WI38 (cell line): Measurements from ENCODE around the gene ABCG5.

Experiments used
- H3K4me3 ChIP-seq: 2 replicates; pipeline ENCODE4 v1.5.1; 2011; ENCODE audit warnings: low read depth, mild to moderate bottlenecking, control low read depth, low read length
- CTCF ChIP-seq: IDR thresholded peaks from 2 replicates; pipeline ENCODE4 v1.5.1; 2012; ENCODE audit warnings: low read depth, mild to moderate bottlenecking, control low read depth, low read length

The ABCG5 gene

GRCh38 chr2:43841949-43842865, 3.6 kb upstream of the ABCG5 start:
- no peak overlapping the region for H3K4me3 ChIP-seq
- TF ChIP-seq CTCF = no peak

DNA sequence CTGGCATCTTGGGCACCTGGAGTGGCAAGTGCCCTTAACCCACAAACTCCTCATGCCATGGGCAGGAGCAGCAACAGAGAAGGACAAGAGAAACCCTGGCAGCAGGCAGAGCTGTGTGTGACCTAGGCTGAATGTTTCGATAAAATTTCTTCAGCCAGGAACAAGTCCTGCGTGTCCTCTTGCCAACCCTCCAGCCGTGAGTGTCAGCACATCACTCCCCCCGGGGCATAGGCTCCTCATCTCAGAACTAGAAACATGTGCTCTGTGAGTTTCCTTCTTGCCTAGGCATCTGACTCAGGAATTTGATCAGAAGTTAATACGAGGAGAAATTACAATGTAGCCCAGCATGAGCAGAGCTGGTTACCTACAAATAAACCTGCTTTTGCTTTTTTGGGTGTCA, 2.3 kb upstream of the ABCG5 start:
- no peak for TF ChIP-seq CTCF
- H3K4me3 ChIP-seq = no peak overlapping the region

DNA sequence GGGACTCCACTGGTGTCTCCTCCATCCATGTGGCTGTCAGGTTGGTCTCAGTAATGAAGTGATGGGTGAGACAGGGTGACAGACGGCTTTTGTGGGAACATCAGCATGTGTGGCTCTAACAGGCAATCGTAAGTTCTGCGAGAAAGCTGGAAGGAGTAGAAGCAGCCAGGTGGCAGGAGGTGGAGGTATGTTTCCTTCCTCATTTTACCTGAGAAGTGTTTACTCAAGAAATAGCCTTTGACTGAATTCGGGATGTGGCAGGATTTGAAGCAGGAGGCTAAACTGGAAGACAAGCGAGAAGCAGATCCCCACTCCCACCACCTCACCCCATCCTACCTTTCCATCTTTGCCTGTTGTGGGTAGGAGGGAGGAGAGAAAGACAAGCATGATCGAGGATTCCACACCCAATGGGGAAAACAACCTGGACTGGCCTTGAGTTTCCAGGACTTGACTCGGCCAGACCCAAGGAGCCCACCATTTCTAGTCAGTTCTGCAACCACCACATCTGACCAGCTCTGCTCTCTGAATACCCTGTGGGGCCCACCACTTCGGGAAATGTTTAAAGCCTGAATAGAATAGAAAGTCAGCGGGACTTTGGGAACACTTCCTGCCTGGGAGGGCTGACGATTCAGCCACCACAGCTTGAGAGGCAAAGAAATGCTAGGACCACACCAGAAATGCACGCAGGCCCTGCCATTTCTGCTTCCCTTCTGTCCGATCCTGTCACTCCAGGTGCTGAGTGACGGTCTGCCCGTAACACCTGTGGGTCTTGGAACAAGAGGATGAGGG, 1.3 kb upstream of the ABCG5 start:
- no peak for TF ChIP-seq CTCF
- no peak overlapping the region for H3K4me3 ChIP-seq

GRCh38 chr2:43837831-43838559, 644 bp downstream of the ABCG5 start:
- no peak for TF ChIP-seq CTCF
- no peak overlapping the region for H3K4me3 ChIP-seq

- no peak overlapping the region for H3K4me3 ChIP-seq
- no peak for TF ChIP-seq CTCF
These were observed 1.6 kb downstream of the ABCG5 start for GRCh38 chr2:43837033-43837432.

- H3K4me3 ChIP-seq = no peak overlapping the region
These were observed 6.2 kb downstream of the ABCG5 start for GRCh38 chr2:43832457-43832856.

More at GRCh38 chr2:43832457-43832856, 6.2 kb downstream of the ABCG5 start:
- no peak for TF ChIP-seq CTCF
